ENCODE data around the gene MPDZ. TPM values are rescaled to one million over a fixed set of nuclear protein-coding genes. Genes with fewer than 3 reads are reported as not detected.

Gene MPDZ
- total RNA-seq, 1 donor = 66.6 TPM

- TF ChIP-seq, protein P1, sequence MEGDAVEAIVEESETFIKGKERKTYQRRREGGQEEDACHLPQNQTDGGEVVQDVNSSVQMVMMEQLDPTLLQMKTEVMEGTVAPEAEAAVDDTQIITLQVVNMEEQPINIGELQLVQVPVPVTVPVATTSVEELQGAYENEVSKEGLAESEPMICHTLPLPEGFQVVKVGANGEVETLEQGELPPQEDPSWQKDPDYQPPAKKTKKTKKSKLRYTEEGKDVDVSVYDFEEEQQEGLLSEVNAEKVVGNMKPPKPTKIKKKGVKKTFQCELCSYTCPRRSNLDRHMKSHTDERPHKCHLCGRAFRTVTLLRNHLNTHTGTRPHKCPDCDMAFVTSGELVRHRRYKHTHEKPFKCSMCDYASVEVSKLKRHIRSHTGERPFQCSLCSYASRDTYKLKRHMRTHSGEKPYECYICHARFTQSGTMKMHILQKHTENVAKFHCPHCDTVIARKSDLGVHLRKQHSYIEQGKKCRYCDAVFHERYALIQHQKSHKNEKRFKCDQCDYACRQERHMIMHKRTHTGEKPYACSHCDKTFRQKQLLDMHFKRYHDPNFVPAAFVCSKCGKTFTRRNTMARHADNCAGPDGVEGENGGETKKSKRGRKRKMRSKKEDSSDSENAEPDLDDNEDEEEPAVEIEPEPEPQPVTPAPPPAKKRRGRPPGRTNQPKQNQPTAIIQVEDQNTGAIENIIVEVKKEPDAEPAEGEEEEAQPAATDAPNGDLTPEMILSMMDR (IDR thresholded peaks at IDR 0.05; ENCODE audit: extremely low read depth, low read depth, low read length) = no peak
- Histone ChIP-seq H4K20me1 (ENCODE audit: insufficient read depth, low read length) (no peaks in the 10 kb centered on the region), H3K27me3 (ENCODE audit: insufficient read depth, low read length) (peaks cover 13% of the 10 kb centered on the region), H3K36me3 (ENCODE audit: insufficient read depth, low read length) (no peaks in the 10 kb centered on the region), H3K9me3 (ENCODE audit: low read depth, low read length) (no peaks in the 10 kb centered on the region), H3K27ac (ENCODE audit: low read depth, low read length) (no peak overlapping the region), H3K4me3 (ENCODE audit: insufficient read depth, low read length) (no peak overlapping the region), H3K79me2 (ENCODE audit: insufficient read depth, low read length) (no peaks in the 10 kb centered on the region), H3K4me2 (ENCODE audit: insufficient read depth, low read length) (no peak overlapping the region), H3K4me1 (ENCODE audit: insufficient read depth, low read length) (no peaks in the 10 kb centered on the region), H2AFZ (ENCODE audit: low read length) (no peak overlapping the region)
- DNase-seq (ENCODE audit: insufficient read length, low spot score, missing footprints) = no peak
These were observed 215.5 kb downstream of the MPDZ start for GRCh38 chr9:13063880-13064459.

DNA sequence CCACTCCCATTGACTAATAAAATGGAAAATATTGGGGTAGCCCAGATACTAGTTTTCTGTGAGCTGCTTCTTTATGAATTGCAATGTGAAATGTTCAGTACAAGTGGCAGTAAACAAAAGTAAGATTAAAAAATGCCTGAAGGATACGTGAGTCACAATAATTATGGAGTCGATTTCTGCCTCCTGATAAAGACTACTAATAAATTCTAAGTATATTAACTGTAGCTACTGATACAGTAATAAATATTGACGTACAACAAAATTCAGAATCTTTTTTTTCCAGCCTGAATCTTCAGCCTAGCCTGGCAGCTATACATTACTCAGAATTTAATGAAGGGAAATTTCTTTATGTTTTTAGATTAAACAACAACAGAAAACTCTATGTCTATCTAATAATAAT is 218.1 kb downstream of the MPDZ start:
- no peaks in the 10 kb centered on the region for H4K20me1 ChIP-seq (ENCODE audit: insufficient read depth, low read length)
- no peaks in the 10 kb centered on the region for H3K9me3 ChIP-seq (ENCODE audit: low read depth, low read length)
- no peaks in the 10 kb centered on the region for H3K4me1 ChIP-seq (ENCODE audit: insufficient read depth, low read length)
- TF ChIP-seq, protein P1 (IDR thresholded peaks at IDR 0.05; ENCODE audit: extremely low read depth, low read depth, low read length) = no peak
- no peak for DNase-seq (ENCODE audit: insufficient read length, low spot score, missing footprints)
- peaks cover 13% of the 10 kb centered on the region for H3K27me3 ChIP-seq (ENCODE audit: insufficient read depth, low read length)
- H3K4me3 ChIP-seq (ENCODE audit: insufficient read depth, low read length) = no peak overlapping the region
- no peak overlapping the region for H3K4me2 ChIP-seq (ENCODE audit: insufficient read depth, low read length)
- H3K36me3 ChIP-seq (ENCODE audit: insufficient read depth, low read length) = no peaks in the 10 kb centered on the region
- H3K27ac ChIP-seq (ENCODE audit: low read depth, low read length) = no peak overlapping the region
- H3K79me2 ChIP-seq (ENCODE audit: insufficient read depth, low read length) = no peaks in the 10 kb centered on the region
- H2AFZ ChIP-seq (ENCODE audit: low read length) = no peak overlapping the region
